ENCODE measurements around the gene STARD4.

Gene STARD4

GRCh38 chr5:111512375-111513130 is at the start of gene STARD4:
TSS of gene STARD4 (minus strand) at chr5:111512535. CDS start at chr5:111507433, 5,102 bp downstream.
- DNase-seq = peak; percentile 97

- DNase-seq = no peak
These were observed 47.3 kb upstream of the STARD4 start for GRCh38 chr5:111559680-111560079.

DNA sequence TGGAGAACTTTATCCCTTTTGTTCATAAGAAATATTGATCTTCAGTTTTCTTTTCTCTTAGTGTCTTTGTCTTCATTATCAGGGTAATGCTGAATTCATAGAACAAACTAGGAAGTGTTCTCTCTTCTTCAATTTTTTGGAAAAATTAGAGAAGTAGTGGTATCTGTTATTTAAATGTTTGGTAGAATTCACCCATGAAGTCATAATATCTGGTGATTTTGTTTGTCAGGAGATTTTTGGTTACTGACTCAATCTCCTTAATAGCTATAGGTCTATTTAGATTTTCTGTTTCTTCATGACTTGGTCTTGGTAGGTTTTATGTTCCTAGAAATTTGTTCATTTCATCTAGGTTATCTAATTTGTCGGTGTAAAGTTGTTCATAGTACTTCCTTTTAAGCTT is 45.4 kb upstream of the STARD4 start:
- DNase-seq = no peak

DNA sequence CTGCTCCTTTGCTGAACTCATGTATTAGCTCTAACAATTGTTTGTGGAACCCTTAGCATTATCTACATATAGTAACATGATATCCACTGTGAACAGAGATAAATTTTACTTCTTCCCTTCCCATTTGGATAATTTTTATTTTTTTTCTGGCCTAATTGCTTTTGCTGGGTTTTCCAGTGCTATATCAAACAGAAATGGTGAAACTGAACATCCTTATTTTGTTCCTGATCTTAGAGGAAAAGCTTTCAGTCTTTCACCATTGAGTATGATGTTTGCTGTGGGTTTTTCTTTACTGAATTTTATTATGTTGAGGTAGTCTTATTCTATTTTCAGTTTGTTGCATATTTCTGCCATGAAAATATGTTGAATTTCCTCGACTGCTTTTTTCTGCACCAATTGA is 44.8 kb upstream of the STARD4 start:
- DNase-seq = no peak

- no peak for DNase-seq
These were observed 44.2 kb upstream of the STARD4 start for GRCh38 chr5:111556501-111556900.

- no peak for DNase-seq
These were observed 43.4 kb upstream of the STARD4 start for GRCh38 chr5:111555760-111556159.

- DNase-seq = no peak
These were observed 41.5 kb upstream of the STARD4 start for GRCh38 chr5:111553868-111554267.

GRCh38 chr5:111552896-111553295 is 40.6 kb upstream of the STARD4 start:
- no peak for DNase-seq

- DNase-seq = no peak
These were observed 40.2 kb upstream of the STARD4 start for GRCh38 chr5:111552492-111552891.

DNA sequence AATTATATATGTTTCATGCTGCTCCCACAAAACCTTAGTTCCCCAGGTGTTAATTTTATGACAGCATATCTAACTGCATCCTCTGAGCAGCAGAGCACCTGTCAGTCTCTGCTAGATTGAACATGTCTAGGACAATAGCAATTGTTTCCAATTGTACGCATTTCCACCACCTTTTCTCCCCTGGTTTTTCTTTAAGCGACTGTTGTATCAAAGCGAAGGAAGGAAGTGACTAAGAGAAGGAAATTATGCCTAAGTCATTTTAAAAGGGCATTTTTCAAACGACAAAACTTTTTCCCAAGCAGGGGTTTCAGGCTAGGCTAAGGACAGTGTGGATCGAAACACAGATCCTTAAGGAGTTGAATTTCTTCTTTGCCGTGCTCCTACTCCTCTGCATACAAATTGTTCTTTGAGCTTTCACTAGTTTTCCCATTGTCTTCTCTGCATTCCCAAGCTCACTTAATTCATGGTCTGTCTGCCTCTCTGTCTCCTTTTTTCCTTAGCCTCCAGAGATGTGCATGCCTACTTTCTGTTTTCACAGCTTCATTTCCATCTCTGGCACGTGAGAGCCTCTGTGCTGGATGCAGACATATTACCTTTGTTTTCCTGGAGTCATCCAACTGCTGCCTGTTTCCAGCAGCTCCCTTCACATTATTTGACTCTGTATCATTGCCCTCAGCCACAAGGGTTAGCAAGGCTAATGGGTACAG is 39.4 kb upstream of the STARD4 start:
- no peak for DNase-seq

- no peak for DNase-seq
These were observed 38.8 kb upstream of the STARD4 start for GRCh38 chr5:111551161-111551560.

GRCh38 chr5:111550282-111551020 is 38.1 kb upstream of the STARD4 start:
- peak; percentile 73 for DNase-seq

DNA sequence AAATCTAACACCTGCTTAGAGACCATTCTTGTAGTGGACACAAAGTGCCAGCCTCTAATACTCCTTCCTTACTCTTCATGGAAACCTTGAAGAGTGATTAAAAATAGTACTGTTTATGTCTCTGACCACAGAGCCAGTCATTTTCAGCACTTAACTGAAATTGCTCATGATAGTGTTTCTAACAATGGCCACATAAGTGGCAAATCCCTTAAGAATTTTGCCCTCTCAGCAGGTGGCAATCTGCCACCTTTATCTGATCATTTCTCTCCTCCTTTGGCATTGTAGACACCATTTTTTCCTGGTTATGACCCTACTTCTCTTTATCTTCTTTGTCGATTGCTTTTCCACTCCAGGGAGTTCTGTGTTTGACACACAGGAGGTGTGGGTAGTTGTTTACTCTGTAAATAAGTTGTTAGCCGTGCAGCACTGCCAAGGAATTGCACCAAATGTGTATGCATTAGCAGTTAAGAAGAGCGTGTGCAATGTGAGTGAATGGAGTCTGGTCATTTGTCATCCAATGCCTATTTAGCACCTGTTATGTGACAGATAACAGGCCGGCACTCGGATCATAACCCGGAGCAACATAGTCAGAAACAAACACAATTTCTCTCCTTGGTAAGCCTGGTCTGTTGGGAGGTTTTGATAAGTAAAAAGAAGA is 36.8 kb upstream of the STARD4 start:
- DNase-seq = no peak

GRCh38 chr5:111548348-111548950 is 36.1 kb upstream of the STARD4 start:
- no peak for DNase-seq

GRCh38 chr5:111545031-111545430 is 32.7 kb upstream of the STARD4 start:
- no peak for DNase-seq

DNA sequence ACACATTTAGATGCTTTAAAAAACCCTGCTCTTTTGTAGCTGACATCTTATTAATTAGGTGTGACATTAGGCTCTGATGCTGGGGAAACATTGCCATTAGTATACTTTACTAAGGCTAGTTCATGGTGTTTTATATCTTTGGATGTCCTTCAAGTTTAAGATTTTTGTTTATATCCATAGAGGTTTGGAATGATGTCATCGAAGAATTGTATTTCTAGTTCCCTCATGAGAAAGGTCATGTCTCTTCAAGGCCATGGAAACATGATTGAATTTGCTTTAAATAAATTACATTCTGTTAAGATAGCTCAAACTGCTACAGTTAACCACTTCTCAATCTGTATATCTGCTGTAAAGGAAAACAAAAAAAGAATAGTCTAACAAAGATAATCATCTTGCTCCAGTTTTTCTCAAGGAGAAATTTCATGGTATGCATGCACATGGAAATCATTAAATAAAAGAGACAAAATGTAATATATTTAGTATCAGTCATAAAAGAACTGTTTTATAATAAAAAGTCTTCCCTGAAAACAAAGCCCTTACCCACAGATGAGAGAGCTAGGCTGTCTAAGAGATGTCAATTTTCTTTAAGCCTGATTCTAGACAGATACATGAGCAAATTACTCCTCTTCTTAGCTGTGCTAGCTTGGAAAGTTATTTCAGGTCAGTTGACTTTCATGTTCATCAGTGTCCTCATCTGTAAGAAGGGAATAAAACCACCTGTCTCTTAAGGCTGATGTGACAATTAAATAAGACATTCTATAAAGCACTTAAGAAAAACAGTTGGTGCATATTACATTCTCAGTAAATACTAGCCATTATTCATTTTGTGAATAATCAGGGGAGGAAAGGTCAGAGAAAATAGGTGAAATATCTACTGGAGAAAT is 25.0 kb upstream of the STARD4 start:
- no peak for DNase-seq

GRCh38 chr5:111535879-111536549 is 23.7 kb upstream of the STARD4 start:
- no peak for DNase-seq

GRCh38 chr5:111532886-111533582 is 20.7 kb upstream of the STARD4 start:
- no peak for DNase-seq

DNA sequence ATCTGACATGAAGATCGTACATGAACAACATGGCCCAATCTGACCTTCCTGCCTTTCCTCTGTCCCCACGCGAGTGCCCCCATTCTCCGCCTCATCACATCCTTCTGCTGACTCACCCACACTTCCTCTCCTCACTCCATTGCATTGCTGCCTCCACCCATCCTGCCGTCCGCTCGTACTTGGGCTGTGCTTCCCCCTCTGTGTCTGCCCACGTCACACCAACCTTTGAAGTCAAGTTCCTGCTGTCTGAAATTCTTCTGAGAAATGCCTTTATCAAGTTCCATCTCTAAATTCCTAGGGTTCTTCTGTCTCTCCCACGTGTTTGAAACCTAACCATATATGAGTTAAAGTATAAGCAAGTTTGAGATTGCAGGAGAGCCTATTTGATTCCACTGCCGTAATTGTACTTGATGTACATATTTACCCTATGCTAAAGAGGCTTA is 18.0 kb upstream of the STARD4 start:
- peak; percentile 93 for DNase-seq

DNA sequence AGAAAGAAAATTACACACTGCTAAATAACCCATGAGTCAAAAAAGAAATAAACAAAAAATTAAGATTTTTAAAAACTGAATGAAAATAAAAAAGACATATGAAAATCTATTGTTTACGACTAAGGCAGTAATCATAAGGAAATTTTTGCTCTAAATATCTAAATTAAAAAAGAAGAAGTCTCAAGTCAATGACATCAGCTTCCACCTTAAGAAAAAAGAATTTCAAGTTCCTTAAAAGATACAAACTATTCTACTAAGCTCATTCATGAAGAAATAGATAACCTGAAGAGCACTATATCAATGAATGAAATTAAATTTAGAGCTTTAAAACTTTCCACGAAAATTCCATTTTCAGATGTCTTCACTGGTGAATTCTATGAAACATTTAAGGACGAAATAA is 15.7 kb upstream of the STARD4 start:
- DNase-seq = no peak
